HPDE6-E6E7 (cell line): Measurements from ENCODE around the gene SLC25A38.

Source experiments
- DNase-seq: peaks from one replicate; pipeline ENCODE4 v3.0.0; 2011; ENCODE audit warnings: missing footprints; ENCODE audit errors: extremely low spot score

Gene SLC25A38

DNA sequence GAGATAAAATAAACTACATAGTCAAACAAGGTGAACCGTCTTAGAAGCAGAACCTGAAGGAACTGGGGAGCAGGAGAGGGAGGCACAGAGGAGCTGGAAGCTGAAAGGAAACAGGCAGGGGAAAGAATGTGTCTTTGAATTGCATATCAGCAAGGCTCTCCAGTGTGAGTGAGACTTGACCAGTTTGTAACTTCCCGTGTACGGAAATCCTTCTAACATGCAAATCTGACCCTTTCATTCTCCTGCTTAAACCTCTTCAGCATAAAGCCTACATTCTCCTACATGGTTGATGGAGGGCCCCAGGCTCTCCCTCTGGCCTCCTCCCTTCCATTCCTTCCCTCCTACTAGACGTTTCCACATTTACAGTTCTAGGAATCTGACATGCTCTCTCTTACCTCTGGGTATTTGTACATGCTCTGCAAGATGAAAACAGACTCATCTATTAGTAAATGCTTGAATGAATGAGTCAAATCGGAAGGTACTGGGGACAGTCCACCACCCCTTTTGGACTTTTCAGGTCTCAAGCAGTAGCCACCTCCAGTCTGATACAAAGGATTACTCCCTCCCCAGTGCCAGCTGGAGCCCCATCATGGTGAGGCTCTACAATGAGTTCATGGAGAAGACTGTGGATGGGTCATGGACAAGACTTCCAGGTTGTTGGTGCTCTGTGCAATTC is 6.1 kb upstream of the SLC25A38 start:
- DNase-seq, result no peak

DNA sequence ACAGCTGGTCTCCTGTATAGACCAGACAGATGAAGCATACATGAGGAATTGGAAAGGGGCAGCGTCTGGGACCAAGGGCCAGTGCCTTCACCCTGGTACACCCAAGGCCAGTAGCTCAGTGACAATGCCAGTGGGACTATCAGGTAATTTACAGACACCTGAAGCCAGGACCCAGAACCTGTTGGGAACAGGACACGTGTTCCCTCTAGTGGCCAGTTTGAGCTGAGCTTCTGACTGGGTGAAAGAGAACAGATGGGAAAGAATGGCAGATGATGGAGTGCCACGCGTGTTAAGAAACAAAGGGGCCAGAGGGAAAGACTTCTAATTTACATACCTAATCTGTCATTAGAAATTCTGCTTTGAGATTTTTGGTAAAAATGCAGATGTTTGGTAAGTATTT is 5.1 kb upstream of the SLC25A38 start:
- DNase-seq, result peak; percentile 5

DNA sequence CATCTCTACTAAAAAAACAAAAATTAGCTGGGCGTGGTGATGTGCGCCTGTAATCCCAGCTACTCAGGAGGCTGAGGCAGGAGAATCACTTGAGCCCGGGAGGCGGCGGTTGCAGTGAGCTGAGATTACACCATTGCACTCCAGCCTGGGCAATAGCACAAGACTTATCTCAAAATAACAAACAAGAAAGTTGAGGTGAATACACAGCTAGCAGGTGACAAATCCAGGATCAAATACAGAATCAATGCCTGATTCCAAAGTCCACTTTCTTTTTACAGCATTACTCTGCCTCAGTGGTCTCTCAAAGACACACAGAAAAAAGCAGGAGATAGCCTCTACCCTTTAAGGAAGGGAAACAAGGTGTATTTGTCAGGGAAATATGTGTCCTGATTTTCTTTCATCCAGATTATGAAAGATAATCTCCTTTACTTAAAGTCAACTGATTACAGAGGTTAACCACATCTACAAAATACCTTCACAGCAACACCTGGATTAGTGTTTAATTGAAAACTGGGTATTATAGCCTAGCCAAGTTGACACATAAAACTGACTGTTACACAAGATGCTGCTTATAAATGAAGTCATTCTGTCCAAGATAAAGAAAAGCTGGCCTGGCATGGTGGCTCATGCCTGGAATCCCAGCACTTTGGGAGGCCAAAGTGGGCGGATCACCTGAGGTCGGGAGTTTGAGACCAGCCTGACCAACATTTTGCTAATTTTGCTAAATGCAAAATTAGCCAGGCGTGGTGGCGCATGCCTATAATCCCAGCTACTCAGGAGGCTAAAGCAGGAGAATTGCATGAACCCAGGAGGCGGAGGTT is 4.0 kb upstream of the SLC25A38 start:
- DNase-seq, result no peak

DNA sequence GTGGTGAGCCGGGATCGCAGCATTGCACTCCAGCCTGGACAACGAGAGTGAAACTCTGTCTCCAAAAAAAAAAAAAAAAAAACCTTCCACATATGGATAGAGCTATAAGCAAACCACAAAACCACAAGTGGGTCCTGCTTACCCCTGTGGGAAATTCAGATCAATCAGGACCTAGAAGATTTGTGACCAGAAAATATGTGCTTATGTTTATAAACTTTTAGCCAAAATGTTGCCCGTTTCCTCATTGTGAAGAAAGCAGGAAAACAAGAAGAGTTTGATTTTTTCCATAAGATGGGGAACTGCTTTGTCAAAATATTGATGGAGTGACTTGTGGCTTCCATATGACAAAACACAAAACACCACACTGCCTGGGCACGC is 3.4 kb upstream of the SLC25A38 start:
- no peak for DNase-seq

DNA sequence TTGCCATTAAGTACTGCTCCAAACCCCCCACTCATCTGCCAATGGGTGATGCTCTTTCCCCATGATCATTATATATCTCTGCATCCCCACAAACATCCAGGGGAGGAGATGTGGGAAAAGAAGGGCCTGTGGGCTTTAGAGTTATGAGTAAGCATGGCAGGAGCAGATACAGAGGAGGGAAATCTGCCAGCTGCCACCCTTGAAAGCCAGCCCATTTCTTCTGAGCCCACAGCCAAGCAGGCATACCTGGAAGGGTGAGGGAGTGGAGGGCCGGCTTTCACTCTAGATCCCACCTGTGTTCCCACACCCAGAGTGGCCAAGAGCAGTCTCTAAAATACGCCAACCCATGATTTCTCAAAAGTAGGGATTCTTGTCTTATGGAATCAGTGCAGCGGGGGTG is 1.7 kb upstream of the SLC25A38 start:
- no peak for DNase-seq

DNA sequence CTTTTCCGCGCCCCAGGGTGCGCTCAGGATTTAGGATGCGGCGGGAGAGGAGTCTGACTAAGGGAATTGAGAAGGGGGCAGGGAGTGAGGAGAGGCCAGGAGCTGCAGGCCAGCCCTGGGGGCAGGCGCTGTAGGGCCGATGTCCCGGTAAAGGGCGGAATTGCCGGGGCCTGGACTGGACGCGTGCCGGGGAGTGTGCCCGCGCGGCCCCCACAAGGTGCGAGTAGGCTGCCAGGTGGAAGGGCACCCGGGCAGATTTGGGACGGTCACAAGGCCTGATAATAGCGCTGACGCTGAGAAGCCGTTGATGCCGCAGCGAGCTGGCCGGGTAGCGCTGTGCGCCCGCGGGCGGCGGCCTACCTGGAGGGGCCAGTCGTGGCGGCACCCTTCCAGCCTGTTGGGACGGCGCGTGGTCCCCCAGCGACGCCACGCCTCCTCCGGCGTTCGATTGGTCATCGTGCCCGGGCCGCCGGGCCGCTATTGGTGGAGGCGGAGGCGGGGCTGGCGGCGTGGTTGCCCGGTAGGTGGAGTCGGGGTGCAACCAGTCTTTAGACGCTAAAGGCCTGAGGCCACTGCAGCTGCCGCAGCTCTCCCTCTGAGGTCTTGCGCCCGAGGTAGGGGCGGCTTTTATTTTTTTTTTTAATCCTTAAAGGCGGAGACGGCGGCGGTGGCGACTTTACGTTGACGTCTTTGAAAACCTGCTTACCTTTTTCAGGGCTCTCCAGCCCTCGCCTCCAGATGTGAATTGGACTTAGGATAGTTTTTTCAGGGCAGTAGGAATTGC is 903 bp downstream of the SLC25A38 start:
- DNase-seq, result peak; percentile 79

DNA sequence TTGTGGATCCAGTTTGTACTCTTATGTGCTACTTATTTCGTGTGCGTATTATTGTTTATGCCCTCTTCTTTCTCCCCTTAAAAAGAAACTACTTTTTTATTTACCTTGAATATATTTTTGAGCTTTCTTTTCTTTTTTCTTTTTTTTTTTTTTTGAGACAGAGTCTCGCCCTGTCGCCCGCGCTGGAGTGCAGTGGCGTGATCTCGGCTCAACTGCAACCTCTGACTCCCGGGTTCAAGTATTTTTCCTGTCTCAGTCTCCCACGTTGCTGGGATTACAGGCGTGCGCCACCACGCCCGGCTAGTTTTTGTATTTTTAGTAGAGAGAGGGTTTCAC is 1.5 kb downstream of the SLC25A38 start:
- DNase-seq, result no peak

DNA sequence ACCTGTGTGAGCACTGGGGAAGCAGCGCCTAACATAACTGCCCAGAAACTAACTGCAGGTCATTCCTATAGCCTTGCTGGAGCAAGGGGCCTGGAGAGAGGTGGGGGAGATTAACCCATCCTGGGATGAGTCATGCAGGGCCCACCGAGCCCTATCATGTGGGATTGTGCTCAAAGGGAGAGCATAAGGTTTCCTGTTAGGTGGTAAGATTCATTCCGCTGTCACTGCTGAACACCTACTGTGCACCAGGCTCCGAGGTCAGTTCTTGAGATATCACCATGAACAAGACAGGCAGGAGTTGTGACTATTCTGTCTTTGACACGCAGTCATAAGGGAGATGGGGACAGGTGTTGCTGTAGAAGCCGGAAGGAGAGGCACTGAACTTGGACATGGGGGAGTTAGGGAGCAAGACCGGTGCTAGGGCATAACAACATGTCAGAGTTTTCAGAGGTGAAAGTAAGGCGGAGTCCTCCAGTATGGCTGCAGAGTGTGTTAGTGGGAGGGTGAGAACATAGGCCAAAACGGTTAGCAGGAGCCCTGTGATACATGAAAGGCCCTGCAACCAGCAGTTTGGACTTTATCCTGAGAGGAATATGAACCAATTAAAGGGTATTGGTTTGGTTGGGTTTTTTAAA is 2.4 kb downstream of the SLC25A38 start:
- DNase-seq, result no peak

DNA sequence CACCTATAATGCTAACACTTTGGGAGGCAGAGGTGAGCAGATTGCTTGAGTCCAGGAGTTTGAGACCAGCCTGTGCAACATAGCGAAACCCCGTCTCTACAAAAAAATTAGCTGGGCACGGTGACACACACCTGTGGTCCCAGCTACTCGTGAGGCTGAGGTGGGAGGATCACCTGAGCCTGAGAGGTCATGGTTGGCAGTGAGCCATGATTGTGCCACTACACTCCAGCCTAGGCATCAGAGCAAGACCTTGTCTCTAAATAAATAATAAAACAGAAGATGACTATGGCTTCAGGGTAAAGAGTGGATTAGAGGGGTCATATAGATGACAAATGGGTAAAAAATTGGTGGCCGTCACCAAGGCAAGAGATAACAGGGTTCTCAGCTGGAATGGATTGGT is 3.1 kb downstream of the SLC25A38 start:
- no peak for DNase-seq

DNA sequence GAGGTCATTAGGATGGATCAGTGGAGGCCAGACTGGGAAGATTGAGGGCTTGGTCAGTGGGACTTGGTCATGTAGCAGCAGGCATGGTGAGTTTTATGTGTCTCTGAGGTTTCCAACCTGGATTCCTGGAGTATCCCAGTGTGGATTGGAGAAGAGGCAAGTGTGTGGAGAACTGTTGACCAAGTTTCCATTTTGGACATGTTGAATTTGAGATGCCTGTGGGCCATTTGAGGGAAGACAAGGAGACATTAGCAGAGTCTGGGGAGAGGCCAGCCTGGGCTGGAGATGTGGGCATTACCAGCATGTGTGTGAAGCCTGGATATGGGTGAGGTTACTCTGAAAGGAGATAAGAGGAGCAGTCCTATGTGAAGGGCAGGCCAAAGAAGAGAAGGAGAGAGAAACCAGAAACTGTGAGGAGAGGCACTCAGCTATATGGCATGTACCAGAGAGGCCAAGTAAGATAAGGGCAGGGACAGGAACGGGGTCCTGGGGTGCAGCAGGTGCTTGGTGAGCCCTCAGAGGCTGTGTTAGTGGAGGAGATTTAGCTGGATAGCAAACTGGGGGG is 4.3 kb downstream of the SLC25A38 start:
- no peak for DNase-seq

DNA sequence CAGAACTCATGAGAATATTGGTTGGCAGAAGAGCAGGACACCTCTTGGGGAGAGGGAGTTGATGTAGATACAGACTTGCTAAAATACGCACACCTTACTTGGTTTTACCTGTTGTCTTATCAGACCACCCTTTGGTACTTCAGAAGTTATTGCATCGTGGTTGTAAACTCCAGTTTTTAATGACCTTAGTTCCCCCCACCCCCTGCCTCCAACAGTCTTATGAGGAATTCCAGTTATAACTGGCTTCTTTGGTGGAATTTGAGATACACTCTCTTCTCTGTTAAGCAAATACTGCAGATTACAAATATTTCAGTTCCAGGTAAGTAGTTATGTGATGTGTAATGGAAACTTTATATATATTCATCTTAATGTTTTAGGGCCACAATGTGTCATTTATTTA is 5.0 kb downstream of the SLC25A38 start:
- DNase-seq, result no peak

DNA sequence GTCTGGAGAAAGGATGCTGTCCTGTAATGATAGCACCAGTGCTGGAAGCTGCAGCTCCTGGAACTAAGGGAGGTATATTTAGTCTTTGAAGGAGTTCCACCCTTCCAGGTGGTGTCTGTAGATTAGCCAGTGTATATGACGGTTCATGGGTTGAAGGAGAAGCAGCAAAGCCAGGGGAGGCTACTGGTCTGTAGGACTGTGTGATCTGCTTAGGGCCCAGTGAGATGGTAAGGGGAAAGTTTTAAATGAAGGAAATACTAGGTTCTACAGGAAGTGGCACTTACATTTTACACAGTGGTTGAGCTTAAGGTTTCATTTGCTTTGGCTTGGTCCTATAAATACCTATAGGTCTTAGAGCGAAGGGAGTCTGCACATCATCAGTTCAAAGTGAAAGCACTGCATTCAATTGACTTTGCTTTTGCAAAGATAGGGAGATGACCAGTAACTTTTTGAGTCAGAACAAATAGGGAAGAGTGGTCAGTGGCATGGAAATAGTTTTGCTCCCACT is 5.6 kb downstream of the SLC25A38 start:
- no peak for DNase-seq

DNA sequence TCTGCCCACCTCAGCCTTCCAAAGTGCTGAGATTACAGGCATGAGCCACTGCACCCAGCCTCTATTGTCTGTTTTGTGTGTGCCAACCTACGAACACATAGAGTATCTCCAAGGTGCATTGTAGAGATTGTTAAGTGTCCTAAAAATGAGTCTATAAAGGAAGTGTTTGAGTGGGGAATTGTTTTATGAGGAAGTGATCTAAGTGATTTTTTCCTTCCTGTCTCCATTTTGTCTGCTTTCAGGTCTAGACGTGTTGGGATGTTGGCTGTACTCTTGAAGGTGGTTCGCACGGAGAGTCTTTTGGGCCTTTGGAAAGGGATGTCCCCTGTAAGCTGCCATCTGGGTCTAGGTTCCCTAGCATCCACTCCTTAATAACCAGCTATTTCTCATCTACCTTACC is 7.0 kb downstream of the SLC25A38 start:
- no peak for DNase-seq

DNA sequence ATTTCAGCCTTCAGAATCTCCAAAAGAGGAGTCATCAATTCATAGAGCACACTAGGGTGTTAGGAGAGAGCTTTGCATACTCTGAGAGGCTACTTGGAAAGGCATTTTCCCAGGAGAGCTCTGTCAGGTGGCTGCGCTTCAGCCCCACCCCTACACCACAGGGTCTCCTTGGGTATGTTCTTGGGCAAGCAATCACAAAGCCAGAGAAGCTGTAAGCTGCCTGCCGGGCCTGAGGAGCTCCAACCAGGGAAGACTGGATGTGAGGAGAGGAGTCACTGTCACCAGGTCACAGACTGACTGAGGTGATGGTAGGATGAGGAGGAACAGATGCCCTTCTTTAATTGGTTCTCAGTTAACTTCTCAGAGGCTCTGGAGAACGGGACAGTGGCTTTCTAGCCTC is 13.5 kb downstream of the SLC25A38 start:
- no peak for DNase-seq

DNA sequence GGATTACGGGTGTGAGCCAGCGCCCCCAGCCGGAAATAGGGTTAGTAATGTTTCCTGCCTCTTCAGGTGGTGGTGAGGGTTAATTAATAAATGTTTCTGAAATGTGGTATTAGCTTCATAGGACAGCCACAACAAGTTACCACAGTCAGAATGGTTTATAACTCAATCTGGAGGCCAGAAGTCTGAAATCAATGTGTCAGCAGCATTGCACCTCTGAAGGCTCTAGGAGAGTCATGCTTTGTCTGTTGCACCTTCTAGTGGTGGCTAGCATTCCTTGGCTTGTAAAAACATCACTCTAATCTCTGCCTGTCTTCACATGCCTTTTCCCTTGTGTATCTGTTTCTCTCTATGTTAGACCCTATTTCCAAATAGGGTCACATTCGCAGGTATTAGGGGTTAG is 15.5 kb downstream of the SLC25A38 start:
- no peak for DNase-seq

DNA sequence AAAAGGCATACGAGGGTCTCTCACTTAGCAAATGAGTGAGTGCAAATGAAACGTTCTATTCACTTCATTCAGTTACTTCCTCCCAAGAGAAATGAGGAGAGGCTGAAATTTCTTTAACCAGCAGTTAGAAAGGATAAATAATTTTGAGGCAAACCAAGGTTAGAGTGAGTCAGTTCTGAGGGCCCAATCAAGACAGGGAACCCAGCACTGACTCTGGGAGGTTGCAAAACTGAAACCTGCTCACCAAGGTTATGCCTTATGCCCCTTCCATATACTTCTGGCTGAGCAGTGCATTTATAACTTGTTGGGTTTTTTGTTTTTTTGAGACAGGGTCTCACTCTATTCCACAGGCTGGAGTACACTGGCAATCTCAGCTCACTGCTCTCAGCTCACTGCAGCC is 18.8 kb downstream of the SLC25A38 start:
- DNase-seq, result no peak

DNA sequence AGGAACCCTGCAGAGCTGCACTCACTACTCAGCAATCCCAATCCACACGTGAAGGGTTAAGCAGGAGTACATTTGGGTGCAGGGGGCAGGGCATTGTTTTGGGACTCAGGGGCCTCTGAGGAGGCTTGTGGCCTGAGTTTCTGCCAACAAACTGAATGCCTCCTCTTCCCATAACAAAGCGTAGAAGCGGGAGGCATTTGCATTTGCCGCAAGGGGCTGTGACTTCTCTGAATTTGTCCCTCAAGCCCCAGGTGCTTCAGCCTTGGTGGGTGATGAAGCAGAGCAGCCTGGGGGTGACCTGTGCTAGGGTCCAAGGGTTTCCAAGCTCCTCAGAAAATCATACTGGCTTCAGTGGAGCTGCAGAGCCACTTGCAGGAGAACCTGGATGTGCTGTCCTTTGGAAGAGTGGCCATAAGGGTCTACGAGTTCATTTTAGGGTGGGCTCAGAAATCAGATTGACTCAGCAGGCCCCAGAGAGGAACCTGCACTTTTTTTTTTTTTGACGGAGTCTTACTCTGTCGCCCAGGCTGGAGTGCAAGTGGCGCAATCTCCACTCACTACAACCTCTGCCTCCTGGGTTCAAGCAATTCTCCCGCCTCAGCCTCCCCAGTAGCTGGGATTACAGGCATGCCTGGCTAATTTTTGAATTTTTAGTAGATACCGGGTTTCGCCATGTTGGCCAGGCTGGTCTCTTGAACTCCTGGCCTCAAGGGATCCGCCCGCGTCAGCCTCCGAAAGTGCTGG is 21.9 kb downstream of the SLC25A38 start:
- DNase-seq, result no peak

DNA sequence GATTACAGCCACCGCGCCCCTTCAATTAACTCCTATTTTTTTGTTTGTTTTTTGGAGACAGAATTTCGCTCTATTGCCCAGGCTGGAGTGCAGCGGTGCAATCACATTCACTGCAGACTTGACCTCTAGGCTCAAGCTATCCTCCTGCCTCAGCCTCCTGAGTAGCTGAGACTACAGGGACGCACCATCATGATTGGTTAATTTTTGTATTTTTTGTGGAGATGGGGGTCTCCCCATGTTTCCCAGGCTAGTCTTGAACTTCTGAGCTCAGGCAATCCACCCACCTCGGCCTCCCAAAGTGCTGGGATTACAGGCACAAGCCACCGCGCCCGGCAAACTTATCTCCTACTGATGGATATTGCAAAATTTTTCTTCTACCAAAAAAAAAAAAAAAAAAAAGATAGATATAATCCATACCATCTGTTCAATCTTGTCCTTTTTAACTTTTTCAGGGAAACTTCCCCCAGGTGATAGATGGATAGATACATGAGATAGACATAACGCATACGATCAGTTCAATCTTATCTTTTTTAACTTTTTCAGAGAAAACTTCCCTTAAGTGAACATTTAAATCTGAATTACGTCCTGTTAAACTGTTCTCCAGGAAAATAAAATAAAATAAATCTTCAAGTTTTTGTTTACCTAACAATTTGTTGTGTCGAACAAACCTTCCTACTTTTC is 22.7 kb downstream of the SLC25A38 start:
- no peak for DNase-seq

DNA sequence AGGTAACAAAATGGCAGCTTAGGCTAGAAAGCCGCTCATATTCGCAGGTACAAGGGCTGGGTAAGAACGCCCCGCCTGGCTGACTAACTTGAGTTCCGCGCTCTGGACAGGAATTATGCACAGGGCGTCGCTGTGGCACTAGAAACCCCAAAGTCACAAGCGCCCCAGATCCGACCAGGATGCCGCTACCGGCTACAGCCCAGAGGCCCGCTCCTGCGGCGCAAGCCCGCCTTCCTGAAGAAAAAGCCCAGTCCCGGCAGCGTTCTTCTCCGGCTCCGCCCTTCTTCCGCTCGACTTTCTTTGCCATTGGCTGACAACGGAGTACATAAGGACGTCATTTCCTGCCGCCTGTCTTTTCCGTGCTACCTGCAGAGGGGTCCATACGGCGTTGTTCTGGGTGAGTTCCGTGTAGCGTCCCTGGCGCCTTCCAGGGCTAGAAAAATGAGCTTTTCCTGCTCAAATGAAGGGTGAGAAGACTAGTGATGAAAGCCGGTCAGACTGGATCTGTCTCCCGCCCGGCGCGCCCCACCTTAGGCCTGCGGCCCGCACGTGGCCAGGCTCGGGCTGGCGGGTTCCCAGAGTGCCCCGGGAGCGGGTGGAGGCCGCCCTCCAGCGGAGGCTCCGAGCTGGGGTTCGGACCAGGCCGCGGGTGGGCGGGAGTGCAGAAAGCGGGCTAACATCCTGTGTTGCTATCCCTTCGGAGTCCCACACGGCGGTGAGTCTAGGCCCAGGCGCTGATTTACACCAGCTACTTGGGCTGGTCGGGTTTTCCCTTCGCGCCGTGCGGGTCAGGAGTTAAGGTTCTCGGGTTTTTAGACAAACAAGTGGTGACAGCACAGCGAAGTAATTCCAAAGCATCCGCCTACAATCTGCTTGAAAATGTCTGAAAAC is 23.4 kb downstream of the SLC25A38 start, which contains the start of gene RPSA:
Gene RPSA (plus strand): TSS at position 353 of the 891 bp plus-strand sequence. CDS start 934 bp downstream, outside the sequence.
- DNase-seq, result peak; percentile 70
